ENCODE results near the gene RASL11B.

GRCh38 chr4:52910115-52910514, 48.0 kb downstream of the RASL11B start:
- TF ChIP-seq CTCF (IDR thresholded peaks at IDR 0.05) = no peak
- no peak for TF ChIP-seq POLR2A (IDR thresholded peaks at IDR 0.05)
